Measurements from ENCODE around the gene ZCCHC7.

ZCCHC7 gene

GRCh38 chr9:37342493-37342892, 222.1 kb downstream of the ZCCHC7 start:
- DNase-seq = no peak

- no peak for DNase-seq
Observed at GRCh38 chr9:37342895-37343294, 222.5 kb downstream of the ZCCHC7 start.

- no peak for DNase-seq
Observed at GRCh38 chr9:37343724-37344123, 223.3 kb downstream of the ZCCHC7 start.

DNA sequence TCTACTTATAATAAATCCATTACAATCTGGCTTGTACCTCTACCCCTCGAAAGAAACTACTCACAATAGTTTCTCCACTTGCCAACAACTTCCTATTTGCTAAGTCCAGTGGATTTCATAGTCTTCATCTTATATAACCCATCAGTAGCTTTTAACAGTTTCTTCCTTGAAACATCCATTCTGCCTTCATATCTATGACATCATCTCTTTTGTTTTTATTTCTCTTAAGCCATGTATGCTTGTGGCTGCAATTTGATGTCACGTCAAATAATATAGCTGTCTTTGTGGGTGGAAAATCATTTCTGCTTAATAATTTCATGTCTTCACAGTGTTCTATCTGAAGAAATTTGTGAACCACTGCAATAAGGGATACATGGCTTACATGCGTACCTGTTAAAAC, 224.7 kb downstream of the ZCCHC7 start:
- DNase-seq = no peak

GRCh38 chr9:37348917-37349316, 228.5 kb downstream of the ZCCHC7 start:
- no peak for DNase-seq

DNA sequence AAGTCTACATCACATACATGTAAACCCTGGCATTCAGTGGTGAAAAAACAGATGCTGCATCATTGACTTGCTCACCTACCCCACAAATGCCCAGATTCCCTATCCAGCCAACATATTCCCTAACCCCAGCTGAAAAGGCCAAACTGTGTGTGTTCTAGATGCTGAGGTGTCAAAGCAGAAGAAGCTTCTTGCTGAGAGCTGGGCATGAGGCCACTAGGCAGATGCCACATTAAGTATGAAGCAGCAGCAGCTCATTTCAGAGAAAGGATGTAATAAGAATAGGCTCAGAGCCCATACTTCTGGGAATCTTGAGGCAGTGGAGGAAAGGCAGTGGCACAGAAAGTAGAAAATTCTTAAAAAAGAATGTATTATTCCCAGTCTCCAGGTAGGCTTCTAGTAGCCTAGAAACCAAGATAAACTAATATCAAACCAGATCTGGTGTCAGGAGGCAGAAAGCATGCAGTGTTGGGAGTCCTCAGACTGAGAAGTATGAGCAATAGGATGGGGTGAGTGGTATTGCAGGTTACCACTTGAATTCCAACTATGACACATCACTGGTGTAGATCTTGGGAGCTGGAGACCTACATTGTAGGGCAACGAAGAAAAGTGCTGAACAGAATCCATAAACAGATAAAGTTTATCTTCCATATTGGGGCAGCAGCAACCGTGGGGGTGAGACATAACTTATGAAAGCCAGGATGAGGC, 230.3 kb downstream of the ZCCHC7 start:
- no peak for DNase-seq

- DNase-seq = no peak
Observed at GRCh38 chr9:37353791-37354190, 233.4 kb downstream of the ZCCHC7 start.

DNA sequence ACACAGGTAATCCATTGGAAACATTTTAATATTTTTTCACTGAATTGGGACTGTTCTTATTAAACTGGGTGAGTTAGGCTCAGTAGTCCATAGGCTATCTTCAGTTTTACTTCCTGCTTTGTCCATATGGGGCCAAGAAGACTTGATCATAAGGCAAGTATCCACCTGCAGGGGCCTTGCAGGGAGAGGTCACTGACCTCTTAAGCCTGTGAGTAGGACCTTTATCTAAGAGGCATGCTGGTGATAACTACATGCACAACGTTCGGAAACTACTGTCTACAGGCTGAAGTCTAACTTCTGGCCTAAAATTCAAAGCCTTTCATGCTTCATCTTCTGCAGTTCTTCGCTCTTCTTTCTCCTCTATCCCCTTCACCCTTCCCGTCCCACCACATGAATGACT, 242.1 kb downstream of the ZCCHC7 start:
- DNase-seq = no peak

DNA sequence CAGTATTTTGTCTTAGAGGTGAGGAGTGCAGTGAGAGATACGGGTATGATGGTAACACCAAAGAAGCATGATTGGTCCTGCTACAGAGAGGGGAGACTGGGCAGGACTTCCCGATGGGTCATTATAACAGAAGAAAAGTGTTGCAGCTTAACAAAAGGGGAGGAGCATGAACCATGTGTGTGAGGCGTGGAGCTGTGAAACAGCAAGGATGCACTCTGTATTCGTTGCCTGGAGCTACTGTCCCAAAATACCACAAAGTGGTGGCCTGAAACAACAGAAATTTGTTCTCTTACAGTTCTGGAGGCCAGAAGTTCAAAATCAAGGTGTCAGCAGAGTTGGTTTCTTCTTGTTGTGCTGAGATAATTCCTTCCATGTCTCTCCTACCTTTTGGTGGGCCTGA, 242.8 kb downstream of the ZCCHC7 start:
- DNase-seq = no peak

DNA sequence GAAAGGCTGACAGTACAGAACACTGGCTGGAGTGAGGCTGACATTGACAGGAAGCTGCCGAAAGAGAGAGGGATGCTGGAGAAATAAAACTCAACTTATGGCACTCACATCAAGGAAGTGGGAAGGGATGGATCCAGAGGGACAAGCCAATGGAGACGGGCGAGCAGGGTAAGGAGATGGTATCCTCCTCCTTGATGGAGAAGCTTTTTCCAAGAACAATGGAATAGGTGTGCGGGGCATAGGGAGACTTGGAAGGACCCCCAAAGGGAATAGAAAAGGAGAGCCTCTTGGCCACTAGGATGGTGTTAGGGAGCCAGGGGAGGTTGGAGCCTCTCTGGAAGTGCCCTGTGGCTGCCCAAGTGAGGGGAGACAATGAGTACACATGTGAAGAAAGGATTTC, 243.8 kb downstream of the ZCCHC7 start:
- DNase-seq = no peak

DNA sequence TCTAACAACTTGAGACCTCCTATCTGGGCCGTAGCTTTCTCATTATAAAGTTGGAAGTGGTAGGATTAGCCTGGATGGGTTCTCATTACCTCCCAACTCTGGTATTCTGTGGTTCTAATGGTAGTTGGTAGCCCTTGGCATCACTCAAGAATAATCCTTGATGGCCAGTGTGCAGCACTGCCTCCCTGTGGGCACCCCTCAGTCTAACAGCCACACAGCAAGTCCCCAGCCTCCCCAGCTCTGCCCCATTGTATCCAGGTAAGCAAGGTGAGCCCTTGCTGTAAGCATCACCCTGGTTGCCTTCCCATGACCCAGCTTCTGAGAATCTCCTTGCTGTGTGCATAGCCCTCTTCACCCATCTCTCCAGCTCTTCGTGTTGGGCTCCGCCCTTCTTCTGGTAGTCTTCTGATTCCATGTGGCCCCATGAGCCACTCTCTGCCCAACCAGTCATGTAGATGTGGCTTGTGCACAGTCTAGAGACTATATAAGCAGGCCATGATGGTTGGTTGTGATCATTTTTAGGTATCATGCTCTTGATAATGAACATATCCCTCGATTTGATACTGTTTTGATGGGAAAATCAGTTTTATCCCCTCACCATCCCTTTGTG, 244.5 kb downstream of the ZCCHC7 start:
- no peak for DNase-seq

- no peak for DNase-seq
Observed at GRCh38 chr9:37369671-37370070, 249.3 kb downstream of the ZCCHC7 start.

DNA sequence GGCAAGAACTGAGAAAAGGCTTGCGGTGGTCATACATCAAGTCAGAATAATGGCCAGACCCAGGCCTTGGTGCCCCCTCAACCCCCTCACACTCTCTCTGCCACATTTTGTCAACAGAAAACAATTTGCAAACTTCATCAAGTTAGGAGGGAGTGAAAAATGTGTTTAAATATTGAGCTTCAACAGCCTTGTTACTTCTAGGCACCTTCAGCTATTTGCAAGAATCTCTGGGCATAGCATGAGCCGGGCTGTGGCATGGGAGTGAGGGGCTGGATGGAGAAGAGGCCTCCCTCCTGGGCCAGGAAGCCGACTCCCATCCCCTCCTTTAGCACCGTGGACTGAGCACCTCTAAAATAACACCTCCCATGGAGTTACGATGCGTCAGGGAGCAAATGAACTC, 249.9 kb downstream of the ZCCHC7 start:
- DNase-seq = no peak

DNA sequence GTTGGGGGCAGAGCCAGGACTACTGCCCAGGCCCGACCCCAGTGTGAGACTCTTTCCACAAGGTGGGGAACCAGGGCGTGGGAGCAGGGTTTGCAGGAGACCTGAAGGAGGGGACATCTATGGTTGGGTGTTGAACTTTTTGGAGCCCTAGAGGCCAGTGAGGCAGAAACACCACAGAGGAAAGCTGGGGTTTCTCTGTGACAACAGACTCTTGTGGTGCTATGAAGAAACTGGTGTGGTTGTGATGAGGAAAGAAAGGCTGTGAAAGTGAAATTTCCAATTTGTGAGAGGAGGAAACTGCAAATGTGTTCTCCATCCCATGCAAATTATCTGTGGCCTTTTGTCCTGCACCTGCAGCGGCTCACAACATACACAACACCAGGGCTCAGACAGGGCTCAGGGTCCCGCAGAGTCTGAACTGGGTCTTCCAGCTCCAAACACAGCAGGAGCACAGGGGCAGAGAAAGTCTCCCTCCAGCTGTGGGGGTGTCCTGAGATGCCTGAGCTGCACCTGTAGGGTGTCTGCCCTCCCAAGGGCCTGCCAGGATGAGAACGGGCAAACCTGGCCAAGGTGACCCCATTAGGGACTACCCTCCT, 250.7 kb downstream of the ZCCHC7 start:
- no peak for DNase-seq

DNA sequence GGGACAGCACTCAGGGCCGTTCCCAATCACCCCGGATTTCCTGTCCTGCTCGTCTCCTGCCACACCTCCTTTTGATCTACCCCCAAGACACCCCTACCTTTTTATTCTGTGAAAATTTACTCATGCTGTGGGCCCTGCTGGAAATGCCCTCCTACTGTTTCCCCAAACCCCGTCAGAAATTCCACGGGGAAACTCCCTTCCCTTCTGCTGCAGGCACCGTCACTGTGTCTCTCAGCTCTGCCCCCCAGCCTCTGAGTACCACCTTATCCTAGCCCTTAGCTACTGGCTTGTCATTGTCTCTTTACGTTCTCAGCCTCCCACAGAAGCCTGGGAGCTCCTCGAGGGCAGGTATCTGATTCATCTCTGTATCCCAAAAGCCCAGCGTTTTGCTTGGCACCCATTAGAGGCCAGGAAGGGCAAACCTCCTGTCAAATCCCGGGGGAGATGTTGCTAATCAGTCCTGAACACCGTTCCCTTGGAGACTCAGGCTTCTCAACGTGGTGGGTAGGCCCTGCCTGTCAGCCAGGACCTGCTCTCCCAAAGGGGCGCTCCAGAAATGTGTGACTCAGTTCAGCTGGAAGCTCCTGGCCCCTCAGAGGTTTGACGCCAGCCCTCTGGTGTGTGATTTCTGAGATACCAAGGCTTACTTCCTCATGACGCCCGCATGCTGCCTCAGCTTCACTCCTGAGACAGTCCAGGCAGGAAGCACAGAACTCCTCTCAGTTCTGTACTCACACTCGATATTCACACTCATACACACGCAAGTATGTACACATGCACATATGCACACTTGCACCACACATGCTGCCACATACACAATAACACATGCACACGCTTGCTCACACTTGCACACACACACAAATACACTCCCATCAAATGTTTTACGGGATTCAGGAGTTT, 251.4 kb downstream of the ZCCHC7 start:
- no peak for DNase-seq

DNA sequence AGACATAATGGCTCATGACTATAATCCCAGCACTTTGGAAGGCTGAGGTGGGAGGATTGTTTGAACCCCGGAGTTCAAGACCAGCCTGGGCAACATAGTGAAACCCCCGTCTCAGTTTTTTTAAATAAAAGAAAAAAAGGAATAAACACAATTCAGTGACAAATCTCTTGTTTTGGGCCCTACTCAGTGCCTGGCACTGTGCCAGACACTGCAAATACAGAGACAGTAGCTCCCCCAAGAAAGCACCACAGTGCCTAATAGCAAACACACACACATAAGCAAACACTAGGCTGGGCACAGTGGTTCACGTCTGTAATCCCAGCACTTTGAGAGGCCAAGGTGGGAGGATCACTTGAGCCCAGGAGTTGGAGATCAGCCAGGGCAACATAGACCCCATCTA, 252.5 kb downstream of the ZCCHC7 start:
- DNase-seq = no peak

DNA sequence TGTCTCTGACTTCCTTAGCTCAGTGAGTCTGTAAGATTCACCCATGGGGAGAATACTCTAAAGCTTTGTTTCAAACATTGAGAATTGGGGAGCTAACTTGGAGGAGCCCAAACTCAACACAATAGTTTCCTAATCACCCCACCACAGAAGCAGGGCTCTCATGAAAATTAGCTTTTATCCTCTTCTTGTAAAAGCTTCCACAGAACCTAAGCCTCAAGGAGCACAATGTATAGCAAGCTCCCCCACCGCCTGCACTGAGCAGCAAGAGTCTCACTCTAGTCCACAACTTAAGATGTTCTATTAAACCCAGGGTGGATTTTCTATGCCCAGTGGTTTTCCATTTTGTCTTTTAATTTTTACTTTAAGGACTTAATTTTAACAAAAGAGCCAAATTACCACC, 253.2 kb downstream of the ZCCHC7 start:
- no peak for DNase-seq

DNA sequence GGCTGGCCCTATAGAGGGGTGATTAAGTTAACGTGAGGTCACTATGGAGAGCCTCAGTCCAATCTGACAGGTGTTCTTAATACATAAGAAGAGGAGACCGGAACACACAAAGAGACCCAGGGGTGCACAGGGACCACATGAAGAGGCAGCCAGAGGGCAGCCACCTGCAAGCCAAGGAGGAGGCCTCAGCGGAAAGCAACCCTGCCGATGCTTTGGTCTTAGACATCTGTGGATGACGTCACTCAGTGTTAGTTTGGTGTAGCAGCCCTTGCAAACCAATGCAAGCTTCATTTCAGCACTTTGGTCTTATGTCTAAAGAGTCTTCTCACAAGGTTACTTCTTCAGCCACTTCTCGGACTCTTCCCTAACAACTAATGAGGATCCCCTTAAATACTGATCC, 254.5 kb downstream of the ZCCHC7 start:
- no peak for DNase-seq

- no peak for DNase-seq
Observed at GRCh38 chr9:37377688-37378612, 257.6 kb downstream of the ZCCHC7 start.

DNA sequence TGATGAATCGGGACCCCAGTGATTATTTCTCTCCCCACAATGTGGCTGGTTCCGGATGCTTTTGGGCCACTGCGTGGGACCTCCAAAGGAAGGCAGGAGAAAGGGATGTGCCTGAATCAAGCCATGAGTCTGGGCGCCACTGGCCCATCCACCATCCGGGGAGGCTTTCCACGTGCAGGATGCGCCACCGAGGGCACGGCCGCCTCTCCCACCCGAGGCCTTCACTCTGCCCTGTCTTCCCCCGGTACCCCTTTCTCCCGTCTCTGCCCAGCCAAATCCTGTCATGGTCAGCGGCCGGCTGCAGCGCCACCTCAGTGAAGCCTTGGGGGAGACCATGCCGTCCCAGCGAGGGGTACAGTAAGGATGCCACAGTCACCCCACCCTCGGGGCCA, 258.2 kb downstream of the ZCCHC7 start:
- DNase-seq = no peak

GRCh38 chr9:37379835-37380234, 259.5 kb downstream of the ZCCHC7 start:
- DNase-seq = no peak

DNA sequence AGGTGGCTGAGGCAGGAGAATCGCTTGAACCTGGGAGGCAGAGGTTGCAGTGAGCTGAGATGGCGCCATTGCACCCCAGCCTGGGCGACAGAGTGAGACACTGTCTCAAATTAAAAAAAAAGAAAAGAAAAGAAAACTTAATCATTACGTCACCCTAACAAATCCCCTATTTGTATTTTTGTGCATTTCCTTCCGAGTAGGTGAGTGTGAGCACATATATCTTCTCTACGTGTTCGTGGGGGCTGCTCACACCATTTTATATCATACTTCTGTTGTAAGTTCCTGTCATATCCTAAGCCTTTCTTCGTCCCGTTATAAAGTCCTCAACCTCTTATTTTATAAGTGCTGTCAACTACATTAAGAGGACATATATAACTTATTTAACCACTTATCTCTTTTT, 260.2 kb downstream of the ZCCHC7 start:
- DNase-seq = no peak
